Karpas-422 (cell line): ENCODE measurements around the gene SPIB. TPM values are rescaled to one million over a fixed set of nuclear protein-coding genes. Genes with fewer than 3 reads are reported as not detected.

Experiments
- DNase-seq: peaks from one replicate; pipeline ENCODE4 v3.0.0-alpha.2; 2015
- H2AFZ ChIP-seq: fragments of 200-600 bp; sonication (generic); 2 replicates; pipeline ENCODE4 v1.6.1; 2014; ENCODE audit warnings: antibody characterized with exemption, low read length, mixed read lengths
- H3K27ac ChIP-seq: fragments of 200-600 bp; sonication (generic); 2 replicates; pipeline ENCODE4 v1.5.1; 2014; ENCODE audit warnings: mild to moderate bottlenecking, low read length, moderate library complexity
- H3K27me3 ChIP-seq: fragments of 200-600 bp; sonication (generic); 2 replicates; pipeline ENCODE4 v1.6.1; 2014; ENCODE audit warnings: low read length, mixed read lengths
- H3K36me3 ChIP-seq: fragments of 200-600 bp; sonication (generic); 2 replicates; pipeline ENCODE4 v1.6.1; 2014; ENCODE audit warnings: low read length, mixed read lengths; ENCODE audit not compliant: insufficient read depth
- H3K4me1 ChIP-seq: fragments of 200-600 bp; sonication (generic); 2 replicates; pipeline ENCODE4 v1.6.1; 2014; ENCODE audit warnings: mild to moderate bottlenecking, low read length, mixed read lengths
- H3K4me2 ChIP-seq: fragments of 200-600 bp; sonication (generic); 2 replicates; pipeline ENCODE4 v1.6.1; 2014; ENCODE audit warnings: low read length, low read depth, mild to moderate bottlenecking; ENCODE audit not compliant: poor library complexity, severe bottlenecking
- H3K4me3 ChIP-seq: fragments of 200-600 bp; sonication (generic); 2 replicates; pipeline ENCODE4 v1.5.1; 2014; ENCODE audit warnings: mild to moderate bottlenecking, antibody characterized with exemption, low read length, mixed read lengths
- H3K79me2 ChIP-seq: fragments of 200-600 bp; sonication (generic); 2 replicates; pipeline ENCODE4 v1.6.1; 2014; ENCODE audit warnings: mild to moderate bottlenecking, low read length, mixed read lengths
- H3K9ac ChIP-seq: fragments of 200-600 bp; sonication (generic); 2 replicates; pipeline ENCODE4 v1.6.0; 2014; ENCODE audit warnings: low read length
- H3K9me2 ChIP-seq: fragments of 200-600 bp; sonication (generic), shearing (Covaris generic); replicated peaks from 2 replicates; pipeline ENCODE4 v1.6.0; 2014; ENCODE audit warnings: mild to moderate bottlenecking, low read length, moderate library complexity; ENCODE audit not compliant: insufficient read depth
- H3K9me3 ChIP-seq: fragments of 300-700, 200-600 bp; sonication (generic); 2 replicates; pipeline ENCODE4 v1.6.1; 2014; ENCODE audit warnings: low read length, mixed read lengths
- H4K20me1 ChIP-seq: fragments of 200-600 bp; sonication (generic); 2 replicates; pipeline ENCODE4 v1.6.1; 2014; ENCODE audit warnings: mild to moderate bottlenecking, antibody characterized with exemption, low read length, low read depth; ENCODE audit not compliant: insufficient read depth
- total RNA-seq: library from RNA; depleted of rRNA; stranded (reverse); fragments of >200 nt; shearing (Covaris generic); gene quantifications from 2 replicates; pipeline ENCODE4 v1.2.3, GENCODE V29; 2014; ENCODE audit warnings: low replicate concordance

Gene SPIB
- total RNA-seq, 1 experiment from 2014 or later, result 239 TPM

DNA sequence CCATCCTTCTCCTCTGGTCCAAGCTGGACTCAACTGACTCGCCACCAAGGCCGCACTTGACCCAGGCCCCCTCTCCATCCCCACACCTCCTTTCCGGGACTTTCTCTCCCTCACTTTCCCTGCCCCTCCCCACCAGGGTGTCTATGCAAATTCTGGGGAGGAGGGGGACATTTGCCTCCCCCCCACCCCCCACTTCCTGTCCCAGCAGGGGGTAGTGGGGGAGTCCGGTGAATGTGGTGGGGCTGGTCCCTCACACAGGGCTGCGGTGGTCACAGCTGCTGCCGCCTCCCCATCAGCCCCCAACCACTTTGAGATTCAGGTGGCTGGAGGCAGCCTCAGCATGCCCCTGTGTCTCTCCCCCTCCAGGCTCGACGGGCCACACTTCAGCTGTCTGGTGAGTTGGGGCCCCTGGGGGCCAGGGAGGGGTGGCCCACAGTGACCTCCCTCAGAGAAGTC lies 870 bp downstream of the SPIB start:
- no peaks in the 10 kb centered on the region for H3K27me3 ChIP-seq
- H3K9me3 ChIP-seq, result no peaks in the 10 kb centered on the region
- H2AFZ ChIP-seq, result no peak overlapping the region
- DNase-seq, result peak; percentile 91
- H4K20me1 ChIP-seq, result peaks cover 30% of the 10 kb centered on the region; the same call in 1 of the 2 replicates
- H3K79me2 ChIP-seq, result peaks cover 28% of the 10 kb centered on the region
- peaks cover 77% of the 10 kb centered on the region for H3K4me1 ChIP-seq
- peak overlapping the region; percentile 86 for H3K4me2 ChIP-seq
- H3K4me3 ChIP-seq, result peak overlapping the region; percentile 80
- no peaks in the 10 kb centered on the region for H3K9me2 ChIP-seq
- H3K9ac ChIP-seq, result peak overlapping the region; percentile 94
- peak overlapping the region; percentile 97 for H3K27ac ChIP-seq
- H3K36me3 ChIP-seq, result peaks cover 34% of the 10 kb centered on the region

DNA sequence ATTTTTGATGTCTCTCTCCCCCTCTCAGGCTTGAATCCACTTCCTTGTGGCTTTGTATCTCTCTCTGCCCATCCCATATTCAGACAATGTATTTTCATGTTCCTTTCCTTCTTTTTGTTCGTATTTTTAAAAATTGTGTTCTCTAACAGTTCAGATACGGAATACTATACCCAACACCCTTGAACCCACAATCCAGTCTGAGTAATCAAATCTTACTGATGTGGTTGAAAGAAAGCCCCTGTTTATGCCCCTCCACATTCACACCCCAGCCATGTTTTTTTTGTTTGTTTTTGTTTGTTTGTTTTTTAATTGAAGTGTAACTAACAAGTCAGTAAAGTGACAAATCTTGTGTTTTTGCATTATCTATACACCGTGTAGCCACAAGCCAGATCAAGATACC lies 1.4 kb downstream of the SPIB start:
- peak overlapping the region; percentile 86 for H3K4me2 ChIP-seq
- H3K79me2 ChIP-seq, result peaks cover 28% of the 10 kb centered on the region
- H3K9me3 ChIP-seq, result no peaks in the 10 kb centered on the region
- peak overlapping the region; percentile 94 for H3K9ac ChIP-seq
- peak overlapping the region; percentile 97 for H3K27ac ChIP-seq
- H3K4me1 ChIP-seq, result peaks cover 72% of the 10 kb centered on the region
- H3K27me3 ChIP-seq, result no peaks in the 10 kb centered on the region
- DNase-seq, result no peak
- peaks cover 30% of the 10 kb centered on the region; the same call in 1 of the 2 replicates for H4K20me1 ChIP-seq
- no peak overlapping the region for H2AFZ ChIP-seq
- H3K9me2 ChIP-seq, result no peaks in the 10 kb centered on the region
- H3K36me3 ChIP-seq, result peaks cover 34% of the 10 kb centered on the region
- H3K4me3 ChIP-seq, result peak overlapping the region; percentile 80

DNA sequence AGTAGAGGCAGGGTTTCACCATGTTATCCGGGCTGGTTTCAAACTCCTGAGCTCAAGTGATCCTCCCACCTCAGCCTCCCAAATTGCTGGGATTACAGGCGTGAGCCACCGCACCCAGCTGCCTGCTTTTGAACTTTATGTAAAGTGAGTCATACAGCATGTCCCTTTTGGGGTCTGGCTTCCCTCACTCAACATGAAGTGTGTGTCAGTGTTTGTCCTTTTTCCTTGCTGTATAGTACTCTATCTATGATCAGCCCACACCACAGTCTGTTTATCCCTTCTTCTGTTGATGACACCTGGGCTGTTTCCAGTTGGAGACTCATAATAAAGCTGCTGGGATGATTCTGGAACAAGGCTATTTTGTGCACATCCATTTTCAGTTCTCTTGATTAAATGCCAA lies 2.1 kb downstream of the SPIB start:
- Histone ChIP-seq H3K27me3 (no peaks in the 10 kb centered on the region), H3K4me3 (peak overlapping the region; percentile 80; the same call in 1 of the 2 replicates), H2AFZ (no peak overlapping the region), H3K4me1 (peaks cover 65% of the 10 kb centered on the region), H3K9ac (peak overlapping the region; percentile 94; the same call in 1 of the 2 replicates), H4K20me1 (peaks cover 30% of the 10 kb centered on the region; the same call in 1 of the 2 replicates), H3K27ac (peak overlapping the region; percentile 97), H3K9me2 (no peaks in the 10 kb centered on the region), H3K9me3 (no peaks in the 10 kb centered on the region), H3K36me3 (peaks cover 34% of the 10 kb centered on the region), H3K4me2 (peak overlapping the region; percentile 86), H3K79me2 (peaks cover 28% of the 10 kb centered on the region)
- no peak for DNase-seq

DNA sequence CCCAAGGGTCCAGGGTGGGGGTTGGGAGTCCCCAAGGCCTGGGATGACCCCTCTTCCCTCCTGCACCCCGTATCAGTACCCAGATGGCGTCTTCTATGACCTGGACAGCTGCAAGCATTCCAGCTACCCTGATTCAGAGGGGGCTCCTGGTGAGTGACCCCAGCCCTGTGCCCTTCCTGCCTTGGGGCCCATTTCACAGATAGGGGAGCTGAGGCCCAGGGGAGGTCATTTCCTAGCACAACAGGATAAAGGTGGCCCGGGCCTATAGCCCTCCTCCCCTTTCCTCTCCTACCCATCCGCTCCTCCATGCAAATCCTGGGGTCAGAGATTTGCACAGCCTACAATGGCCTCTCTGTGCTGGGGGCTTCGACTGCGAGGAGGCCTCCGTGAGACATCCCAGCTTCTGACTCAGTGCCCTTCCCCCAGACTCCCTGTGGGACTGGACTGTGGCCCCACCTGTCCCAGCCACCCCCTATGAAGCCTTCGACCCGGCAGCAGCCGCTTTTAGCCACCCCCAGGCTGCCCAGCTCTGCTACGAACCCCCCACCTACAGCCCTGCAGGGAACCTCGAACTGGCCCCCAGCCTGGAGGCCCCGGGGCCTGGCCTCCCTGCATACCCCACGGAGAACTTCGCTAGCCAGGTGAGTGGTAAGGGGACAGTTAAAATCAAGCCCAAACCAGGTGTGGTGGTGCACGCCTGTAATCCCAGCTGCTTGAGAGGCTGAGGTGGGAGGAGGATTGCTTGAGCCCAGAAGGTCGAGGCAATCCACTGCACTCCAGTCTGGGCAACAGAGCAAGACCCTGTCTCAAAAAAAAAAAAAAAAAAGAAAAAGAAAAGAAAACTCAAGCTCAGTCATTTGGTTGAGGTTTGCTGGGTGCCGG lies 3.9 kb downstream of the SPIB start:
- H3K4me1 ChIP-seq, result peaks cover 47% of the 10 kb centered on the region
- no peak overlapping the region for H2AFZ ChIP-seq
- H4K20me1 ChIP-seq, result peaks cover 30% of the 10 kb centered on the region; the same call in 1 of the 2 replicates
- no peaks in the 10 kb centered on the region for H3K9me3 ChIP-seq
- no peaks in the 10 kb centered on the region for H3K9me2 ChIP-seq
- peaks cover 42% of the 10 kb centered on the region for H3K36me3 ChIP-seq
- H3K27me3 ChIP-seq, result no peaks in the 10 kb centered on the region
- peak overlapping the region; percentile 86 for H3K4me2 ChIP-seq
- H3K79me2 ChIP-seq, result peaks cover 28% of the 10 kb centered on the region
- DNase-seq, result peak; percentile 78
- peak overlapping the region; percentile 24; the same call in 1 of the 2 replicates for H3K4me3 ChIP-seq
- H3K9ac ChIP-seq, result peak overlapping the region; percentile 50
- peak overlapping the region; percentile 92 for H3K27ac ChIP-seq

DNA sequence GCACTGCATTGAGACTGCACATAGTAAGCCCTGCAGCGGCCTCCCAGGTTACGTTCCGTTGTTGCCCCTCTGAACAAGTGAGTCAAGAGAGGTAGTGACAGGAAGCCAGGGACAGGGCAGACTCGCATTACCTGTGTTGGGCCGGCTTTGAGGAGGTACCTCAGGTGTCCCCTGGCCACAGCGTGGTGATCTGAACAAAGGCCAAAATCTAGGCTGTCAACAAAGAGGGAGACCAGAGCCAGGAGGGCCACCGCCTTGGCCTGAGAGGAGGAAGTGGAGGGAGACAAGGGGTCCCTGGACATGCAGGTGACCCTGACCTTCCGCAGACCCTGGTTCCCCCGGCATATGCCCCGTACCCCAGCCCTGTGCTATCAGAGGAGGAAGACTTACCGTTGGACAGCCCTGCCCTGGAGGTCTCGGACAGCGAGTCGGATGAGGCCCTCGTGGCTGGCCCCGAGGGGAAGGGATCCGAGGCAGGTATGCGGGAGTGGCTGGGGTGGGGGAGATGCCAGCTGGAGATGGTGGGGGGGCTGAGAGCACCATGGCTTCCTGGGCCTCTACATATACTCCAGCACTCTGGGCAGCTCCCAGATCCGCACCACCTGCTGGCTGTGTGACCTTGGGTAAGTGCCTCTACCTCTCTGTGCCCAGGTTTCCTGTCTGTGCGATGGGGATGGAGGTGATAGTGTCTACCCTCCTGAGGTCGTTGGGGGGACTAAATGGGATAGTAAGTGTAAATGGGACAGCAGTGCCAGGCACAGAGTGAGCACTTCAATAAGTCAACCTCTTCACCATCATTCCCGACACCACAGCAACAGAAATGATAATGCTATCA lies 4.8 kb downstream of the SPIB start:
- peaks cover 44% of the 10 kb centered on the region for H3K4me1 ChIP-seq
- no peak overlapping the region for H3K4me2 ChIP-seq

DNA sequence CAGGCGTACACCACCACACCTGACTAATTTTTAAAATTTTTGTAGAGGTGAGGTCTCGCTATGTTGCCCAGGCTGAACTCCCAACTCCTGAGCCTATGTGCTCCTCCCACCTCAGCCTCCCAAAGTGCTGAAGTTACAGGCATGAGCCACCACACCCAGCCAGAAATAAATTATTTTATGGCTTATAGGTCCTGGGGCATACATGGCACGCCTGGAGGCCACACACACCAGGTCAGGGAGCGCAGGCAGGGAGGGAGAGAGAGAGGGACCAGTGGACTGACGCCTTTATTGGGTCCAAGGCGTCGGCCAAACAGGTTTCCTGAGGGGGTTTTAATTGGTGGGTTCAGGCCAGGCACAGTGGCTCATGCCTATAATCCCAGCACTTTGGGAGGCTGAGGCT lies 6.8 kb downstream of the SPIB start:
- no peaks in the 10 kb centered on the region for H3K27me3 ChIP-seq
- H3K36me3 ChIP-seq, result peaks cover 46% of the 10 kb centered on the region
- H3K4me3 ChIP-seq, result no peak overlapping the region
- peaks cover 50% of the 10 kb centered on the region for H3K4me1 ChIP-seq
- no peak overlapping the region for H3K9ac ChIP-seq
- H3K79me2 ChIP-seq, result peaks cover 11% of the 10 kb centered on the region
- H3K9me2 ChIP-seq, result no peaks in the 10 kb centered on the region
- H3K9me3 ChIP-seq, result no peaks in the 10 kb centered on the region
- H2AFZ ChIP-seq, result no peak overlapping the region
- no peak overlapping the region for H3K4me2 ChIP-seq
- H3K27ac ChIP-seq, result no peak overlapping the region
- peaks cover 24% of the 10 kb centered on the region; the same call in 1 of the 2 replicates for H4K20me1 ChIP-seq
- no peak for DNase-seq

More for the DNA sequence above, 4.8 kb downstream of the SPIB start:
- Histone ChIP-seq H2AFZ (no peak overlapping the region), H3K27ac (peak overlapping the region; percentile 92), H3K27me3 (no peaks in the 10 kb centered on the region), H3K9me3 (no peaks in the 10 kb centered on the region), H3K79me2 (peaks cover 28% of the 10 kb centered on the region), H3K9me2 (no peaks in the 10 kb centered on the region), H3K4me3 (no peak overlapping the region), H3K36me3 (peaks cover 48% of the 10 kb centered on the region), H3K9ac (0 out of 2 replicates have a peak overlapping the region, but pooled peaks have one; percentile 50), H4K20me1 (peaks cover 30% of the 10 kb centered on the region; the same call in 1 of the 2 replicates)
- no peak for DNase-seq

DNA sequence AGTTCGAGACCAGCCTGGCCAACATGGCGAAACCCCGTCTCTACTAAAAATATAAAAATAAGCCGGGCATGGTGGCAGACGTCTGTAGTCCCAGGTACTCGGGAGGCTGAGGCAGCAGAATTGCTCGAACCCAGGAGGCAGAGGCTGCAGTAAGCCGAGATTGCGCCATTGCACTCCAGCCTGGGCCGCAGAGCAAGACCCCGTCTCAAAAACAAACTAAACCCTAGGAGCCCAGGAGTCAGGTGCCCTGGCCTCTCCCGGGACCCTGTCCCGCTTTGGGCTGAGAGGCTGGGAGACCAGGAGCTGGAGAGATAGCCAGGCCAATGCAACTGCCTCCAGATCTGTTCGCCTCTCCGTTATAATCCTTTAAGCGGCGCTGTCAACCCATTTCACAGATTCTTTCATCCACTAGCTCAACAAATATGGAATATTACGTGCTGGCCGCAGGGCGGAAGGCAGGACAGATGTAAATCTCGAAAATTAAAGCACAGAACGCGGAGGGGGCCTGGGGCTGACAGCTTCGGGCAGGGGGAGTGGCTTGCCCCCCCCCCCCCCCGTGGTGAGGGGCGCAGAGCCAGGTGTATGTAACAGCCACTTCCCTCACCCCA lies 8.7 kb downstream of the SPIB start:
- no peaks in the 10 kb centered on the region for H3K9me2 ChIP-seq
- peaks cover 12% of the 10 kb centered on the region; the same call in 1 of the 2 replicates for H4K20me1 ChIP-seq
- H3K9me3 ChIP-seq, result no peaks in the 10 kb centered on the region
- H2AFZ ChIP-seq, result no peak overlapping the region
- peaks cover 49% of the 10 kb centered on the region for H3K4me1 ChIP-seq
- H3K9ac ChIP-seq, result no peak overlapping the region
- H3K79me2 ChIP-seq, result no peaks in the 10 kb centered on the region
- no peaks in the 10 kb centered on the region for H3K27me3 ChIP-seq
- H3K36me3 ChIP-seq, result peaks cover 35% of the 10 kb centered on the region
- DNase-seq, result peak; percentile 39
- no peak overlapping the region for H3K4me2 ChIP-seq
- H3K4me3 ChIP-seq, result no peak overlapping the region
- H3K27ac ChIP-seq, result no peak overlapping the region
